ENCODE measurements around the gene RAB3B.
A peak's percentile ranks its signal among the peaks of the same experiment; 100 is the strongest.
"Not testable (repeated sequence)": the region's sequence is repeated elsewhere in the genome, so short reads cannot be mapped to it uniquely, and the experiment has no call there.

RAB3B gene

DNA sequence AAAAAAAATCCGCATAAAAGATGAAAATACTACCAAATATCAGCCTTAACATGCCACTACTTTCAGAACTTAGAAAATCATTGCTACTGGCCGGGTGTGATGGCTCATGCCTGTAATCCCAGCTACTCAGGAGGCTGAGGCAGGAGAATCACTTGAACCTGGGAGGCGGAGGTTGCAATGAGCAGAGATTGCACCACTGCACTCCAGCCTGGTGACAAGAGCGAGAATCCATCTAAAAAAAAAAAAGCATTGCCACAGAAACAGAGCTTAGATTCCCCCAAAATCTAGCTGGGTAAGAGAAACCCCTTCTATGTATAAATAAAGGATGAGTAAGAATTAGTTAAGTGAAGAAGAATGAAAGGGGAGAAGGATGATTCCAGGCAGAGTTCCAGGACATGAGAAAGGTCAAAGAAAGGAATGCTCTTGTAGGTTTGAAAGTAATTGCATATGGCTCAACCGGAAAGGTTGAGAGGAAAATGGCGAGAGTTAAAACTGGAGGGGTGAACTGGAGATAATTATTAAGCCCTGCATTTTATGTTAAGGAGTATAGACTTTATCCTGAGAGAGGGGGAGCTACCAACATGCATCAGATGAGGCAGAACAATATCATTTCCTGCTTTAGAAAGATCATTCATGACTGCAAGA lies 92.3 kb downstream of the RAB3B start:
- DNase-seq (ENCODE audit: low read depth), result no peak
- TF ChIP-seq, protein P1, sequence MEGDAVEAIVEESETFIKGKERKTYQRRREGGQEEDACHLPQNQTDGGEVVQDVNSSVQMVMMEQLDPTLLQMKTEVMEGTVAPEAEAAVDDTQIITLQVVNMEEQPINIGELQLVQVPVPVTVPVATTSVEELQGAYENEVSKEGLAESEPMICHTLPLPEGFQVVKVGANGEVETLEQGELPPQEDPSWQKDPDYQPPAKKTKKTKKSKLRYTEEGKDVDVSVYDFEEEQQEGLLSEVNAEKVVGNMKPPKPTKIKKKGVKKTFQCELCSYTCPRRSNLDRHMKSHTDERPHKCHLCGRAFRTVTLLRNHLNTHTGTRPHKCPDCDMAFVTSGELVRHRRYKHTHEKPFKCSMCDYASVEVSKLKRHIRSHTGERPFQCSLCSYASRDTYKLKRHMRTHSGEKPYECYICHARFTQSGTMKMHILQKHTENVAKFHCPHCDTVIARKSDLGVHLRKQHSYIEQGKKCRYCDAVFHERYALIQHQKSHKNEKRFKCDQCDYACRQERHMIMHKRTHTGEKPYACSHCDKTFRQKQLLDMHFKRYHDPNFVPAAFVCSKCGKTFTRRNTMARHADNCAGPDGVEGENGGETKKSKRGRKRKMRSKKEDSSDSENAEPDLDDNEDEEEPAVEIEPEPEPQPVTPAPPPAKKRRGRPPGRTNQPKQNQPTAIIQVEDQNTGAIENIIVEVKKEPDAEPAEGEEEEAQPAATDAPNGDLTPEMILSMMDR (IDR thresholded peaks at IDR 0.05; ENCODE audit: insufficient read depth, low read depth, low read length, missing control alignments), result no peak
- no peak overlapping the region for H3K4me3 ChIP-seq (ENCODE audit: low read depth, low read length)

DNA sequence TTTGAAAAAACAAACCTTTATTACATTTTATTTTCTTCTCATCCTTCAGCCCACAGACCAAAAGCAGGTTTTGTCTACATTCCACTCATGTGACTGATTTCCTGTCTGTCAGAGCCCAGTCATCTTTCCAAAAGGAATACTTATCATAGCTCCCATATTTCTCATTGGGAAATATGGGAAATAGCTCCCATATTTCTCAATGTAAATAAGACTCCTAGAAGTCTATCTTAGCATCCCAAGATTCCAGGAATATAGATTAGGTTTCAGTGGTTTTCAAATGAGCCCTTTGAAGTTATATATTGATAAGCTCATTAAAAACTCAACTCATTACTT lies 92.8 kb downstream of the RAB3B start:
- H3K4me3 ChIP-seq (ENCODE audit: low read depth, low read length), result no peak overlapping the region
- DNase-seq (ENCODE audit: low read depth), result no peak
- TF ChIP-seq, protein P1 (IDR thresholded peaks at IDR 0.05; ENCODE audit: insufficient read depth, low read depth, low read length, missing control alignments), result no peak

DNA sequence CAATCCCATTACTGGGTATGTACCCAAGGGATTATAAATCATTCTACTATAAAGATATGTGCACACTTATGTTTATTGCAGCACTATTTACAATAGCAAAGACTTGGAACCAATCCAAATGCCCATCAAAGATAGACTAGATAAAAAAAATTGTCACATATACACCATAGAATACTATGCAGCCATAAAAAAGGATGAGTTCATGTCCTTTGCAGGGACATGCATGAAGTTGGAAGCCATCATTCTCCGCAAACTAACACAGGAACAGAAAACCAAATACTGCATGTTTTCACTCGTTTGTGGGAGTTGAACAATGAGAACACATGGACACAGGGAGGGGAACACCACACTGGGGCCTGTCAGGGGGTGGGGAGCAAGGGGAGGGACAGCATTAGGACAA lies 95.8 kb downstream of the RAB3B start:
- not testable (repeated sequence) for DNase-seq (ENCODE audit: low read depth); H3K4me3 ChIP-seq (ENCODE audit: low read depth, low read length)

DNA sequence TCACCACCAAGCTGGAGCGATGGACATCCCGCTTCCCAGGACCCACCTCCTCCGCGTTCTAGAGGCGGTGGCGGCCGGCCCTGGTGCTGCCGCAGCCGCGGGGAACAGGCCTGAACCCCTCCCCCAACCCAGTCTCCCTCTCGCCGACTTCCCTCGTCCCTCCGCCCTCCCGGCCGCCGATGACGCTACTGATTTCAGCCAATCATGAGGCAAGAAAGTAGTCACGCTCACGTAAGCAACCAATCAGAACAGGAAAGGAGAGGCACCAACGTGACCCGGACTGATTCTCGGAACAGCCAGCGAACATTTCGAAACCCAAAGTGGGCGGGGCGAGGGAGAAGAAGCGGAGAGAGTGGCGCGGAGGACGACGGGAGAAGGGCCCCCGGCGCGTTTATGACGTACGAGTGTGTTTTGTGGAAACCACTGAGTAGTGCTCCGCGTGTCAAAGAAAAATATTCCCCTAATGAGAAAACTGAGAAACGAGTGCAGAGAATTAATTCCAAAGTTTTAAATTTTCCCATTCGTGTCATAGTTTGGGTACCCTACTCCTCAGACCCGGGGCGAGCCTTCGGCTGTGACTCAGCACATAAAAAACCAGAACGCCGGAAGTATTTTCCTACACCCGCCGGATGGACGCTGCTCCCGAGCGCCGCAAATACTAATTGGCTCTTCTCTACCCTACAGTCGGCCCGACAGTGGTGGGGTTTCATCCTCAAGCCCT lies 111.7 kb downstream of the RAB3B start, which contains the start of gene NRDC:
Gene NRDC, minus strand, starts transcription at position 112 of the 721 bp plus-strand sequence. CDS start 112 bp downstream, outside the sequence.
- peak; percentile 100 for DNase-seq (ENCODE audit: low read depth)
- TF ChIP-seq, protein P1 (IDR thresholded peaks at IDR 0.05; ENCODE audit: insufficient read depth, low read depth, low read length, missing control alignments), result no peak
- H3K4me3 ChIP-seq (ENCODE audit: low read depth, low read length), result peak within 1 kb of the TSS; percentile 97

DNA sequence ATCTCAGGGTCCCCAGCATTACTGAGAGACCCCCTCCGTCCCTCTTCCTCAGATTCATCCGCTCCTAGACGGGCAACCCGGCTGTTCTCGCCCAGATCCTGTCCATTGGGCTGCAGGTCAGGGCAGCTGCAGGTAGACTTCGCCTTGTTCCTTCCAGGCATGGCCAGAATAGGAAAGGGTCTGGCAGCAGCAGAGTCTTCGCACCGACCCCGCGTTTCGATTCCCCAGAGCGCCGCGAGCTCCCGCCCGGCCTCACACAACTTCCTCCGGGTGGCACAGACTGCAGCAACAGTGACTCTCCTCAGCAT lies 112.2 kb downstream of the RAB3B start:
- TF ChIP-seq, protein P1 (IDR thresholded peaks at IDR 0.05; ENCODE audit: insufficient read depth, low read depth, low read length, missing control alignments), result no peak
- DNase-seq (ENCODE audit: low read depth), result no peak
- H3K4me3 ChIP-seq (ENCODE audit: low read depth, low read length), result peak overlapping the region; percentile 97

DNA sequence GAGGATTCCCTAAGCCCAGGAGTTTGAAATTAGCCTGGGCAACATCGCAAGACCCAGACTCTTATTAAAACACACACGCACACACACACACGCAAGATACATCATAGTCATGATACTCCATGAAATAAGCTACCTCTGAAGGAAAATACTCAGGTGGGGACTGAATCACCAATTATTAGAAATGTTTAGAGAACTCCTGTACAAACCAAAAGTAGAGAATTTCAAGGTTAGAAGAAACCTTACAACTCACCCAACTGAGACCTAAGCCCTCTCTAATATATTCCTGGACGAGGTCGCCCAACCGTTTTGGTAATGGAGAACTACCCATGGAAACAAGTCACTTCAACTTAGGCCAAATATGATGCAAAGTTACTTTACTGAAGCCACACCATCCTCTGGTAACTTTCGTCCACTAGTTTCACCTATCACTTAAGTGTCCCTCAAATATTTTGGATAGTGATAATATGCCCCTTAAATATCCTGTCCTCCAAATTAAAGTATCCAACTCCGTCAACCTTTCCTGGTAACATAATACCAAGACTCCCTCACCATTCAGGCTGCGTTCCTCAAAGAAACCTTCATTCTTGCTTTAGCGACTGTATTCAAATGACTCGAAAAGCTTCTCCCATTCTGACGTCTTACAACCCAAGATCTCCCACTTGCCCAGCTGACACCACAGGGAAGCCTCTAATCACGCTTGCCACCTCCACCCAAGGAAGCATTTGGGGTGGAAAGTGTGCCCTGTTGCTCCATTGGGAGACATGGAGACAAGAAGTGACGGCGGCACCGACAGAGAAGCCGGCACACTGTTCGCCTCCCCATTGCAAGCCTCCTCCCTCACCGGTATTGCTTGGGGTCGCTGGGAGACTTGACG lies 112.8 kb downstream of the RAB3B start:
- TF ChIP-seq, protein P1 (IDR thresholded peaks at IDR 0.05; ENCODE audit: insufficient read depth, low read depth, low read length, missing control alignments), result no peak
- peak; percentile 35 for DNase-seq (ENCODE audit: low read depth)
- peak overlapping the region; percentile 97 for H3K4me3 ChIP-seq (ENCODE audit: low read depth, low read length)

DNA sequence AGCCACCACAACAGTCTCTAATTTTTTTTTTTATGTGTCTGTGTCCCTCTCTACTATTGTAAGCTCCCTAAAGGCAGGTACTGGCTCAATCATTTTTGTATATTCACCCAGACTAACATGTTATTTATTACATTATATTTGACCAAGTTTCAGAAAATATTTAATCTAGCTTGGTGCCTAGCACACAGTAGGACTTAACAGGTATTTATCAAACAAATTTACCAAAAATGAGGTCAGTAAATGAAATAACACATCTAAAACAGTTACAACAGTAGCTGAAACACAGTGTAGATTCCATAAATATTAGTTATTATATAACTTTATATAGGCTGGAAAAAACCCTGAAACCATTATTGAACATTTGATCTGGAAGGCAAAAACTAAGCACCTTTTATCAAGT lies 114.7 kb downstream of the RAB3B start:
- DNase-seq (ENCODE audit: low read depth), result no peak
- H3K4me3 ChIP-seq (ENCODE audit: low read depth, low read length), result peak overlapping the region; percentile 7; the same call in 1 of the 2 replicates
- TF ChIP-seq, protein P1 (IDR thresholded peaks at IDR 0.05; ENCODE audit: insufficient read depth, low read depth, low read length, missing control alignments), result no peak

Data from GM12865 (cell line).